Measurements from ENCODE around the gene PDE11A. TPM values are rescaled to one million over a fixed set of nuclear protein-coding genes. Genes with fewer than 3 reads are reported as not detected.

Gene PDE11A
- total and polyA plus RNA-seq, 2 of the 13 experiments (the other 11 are each of a cell fraction or from before 2014, with no cell fraction given) = 1.2 to 1.7 TPM

GRCh38 chr2:178072383-178073301 lies at the start of gene PDE11A (continued):
- TF ChIP-seq RERE (CRISPR knock-in tag; IDR thresholded peaks at IDR 0.05; ENCODE audit: low read depth) = no peak; the same call in 1 of the 2 replicates
- TF ChIP-seq PAF1 (CRISPR knock-in tag; IDR thresholded peaks at IDR 0.05) = no peak
- no peak for TF ChIP-seq CENPT (CRISPR knock-in tag; IDR thresholded peaks at IDR 0.05; ENCODE audit: low read depth)
- TF ChIP-seq ZNF354B (CRISPR knock-in tag; IDR thresholded peaks at IDR 0.05) = no peak
- no peak for TF ChIP-seq ARNT (IDR thresholded peaks at IDR 0.05)
- no peak; the same call in 1 of the 2 replicates for TF ChIP-seq NRL (CRISPR knock-in tag; IDR thresholded peaks at IDR 0.05; ENCODE audit: borderline replicate concordance)
- TF ChIP-seq ZNF563 (CRISPR knock-in tag; IDR thresholded peaks at IDR 0.05) = peak; percentile 58; the same call in 1 of the 2 replicates
- no peak for TF ChIP-seq ZNF576 (CRISPR knock-in tag; IDR thresholded peaks at IDR 0.05)
- peak; percentile 62 for TF ChIP-seq GATAD1 (CRISPR knock-in tag; IDR thresholded peaks at IDR 0.05)
- TF ChIP-seq MAFK (conservative IDR thresholded peaks at IDR 0.05 in 1 of 2, IDR thresholded peaks at IDR 0.05 in 1 of 2; ENCODE audit: low read length in 2 of 2) = no peak
- TF ChIP-seq POLR2A (IDR thresholded peaks at IDR 0.05; ENCODE audit: insufficient read depth in 1 of 2, low read depth in 2 of 2, low read length in 2 of 2) = peak; percentile 92 to 95
- TF ChIP-seq NR2F6 (IDR thresholded peaks at IDR 0.05) = no peak
- peak; percentile 61; the same call in 1 of the 2 replicates for TF ChIP-seq NR2F6 (CRISPR knock-in tag; IDR thresholded peaks at IDR 0.05)
- TF ChIP-seq STAT5B (CRISPR knock-in tag; IDR thresholded peaks at IDR 0.05) = no peak; the same call in 1 of the 2 replicates
- no peak for TF ChIP-seq PRDM4 (CRISPR knock-in tag; IDR thresholded peaks at IDR 0.05; ENCODE audit: borderline replicate concordance)
- 0 out of 2 replicates have a peak, but pooled peaks have one; percentile 79 for TF ChIP-seq ZNF30 (CRISPR knock-in tag; IDR thresholded peaks at IDR 0.05)
- TF ChIP-seq PBX3 (CRISPR knock-in tag; IDR thresholded peaks at IDR 0.05; ENCODE audit: borderline replicate concordance) = no peak
- TF ChIP-seq ZNF547 (CRISPR knock-in tag; IDR thresholded peaks at IDR 0.05) = peak; percentile 90; the same call in 1 of the 2 replicates
